NCI-H2196 treated with DMSO at 0.1 percent for 48 hours (cell line): ENCODE data around the gene KCTD16.
A peak's percentile ranks its signal among the peaks of the same experiment; 100 is the strongest.

Experiments
- DNase-seq: peaks from one replicate; lab custom pipeline; 2025; ENCODE audit not compliant: unreplicated experiment; lab: John Stamatoyannopoulos, UW

The KCTD16 gene

GRCh38 chr5:144451187-144451973, 280.7 kb downstream of the KCTD16 start:
- DNase-seq = no peak

- DNase-seq = peak; percentile 8
These were observed 283.1 kb downstream of the KCTD16 start for GRCh38 chr5:144453753-144454152.

GRCh38 chr5:144457160-144457559, 286.5 kb downstream of the KCTD16 start:
- DNase-seq = no peak

- DNase-seq = no peak
These were observed 287.5 kb downstream of the KCTD16 start for GRCh38 chr5:144458216-144458615.

- no peak for DNase-seq
These were observed 289.9 kb downstream of the KCTD16 start for GRCh38 chr5:144460600-144460999.

- DNase-seq = no peak
These were observed 291.9 kb downstream of the KCTD16 start for GRCh38 chr5:144462577-144462976.

- no peak for DNase-seq
These were observed 293.0 kb downstream of the KCTD16 start for GRCh38 chr5:144463481-144464223.

GRCh38 chr5:144464306-144464705, 293.6 kb downstream of the KCTD16 start:
- DNase-seq = no peak

GRCh38 chr5:144465441-144465840, 294.8 kb downstream of the KCTD16 start:
- DNase-seq = peak; percentile 33

- DNase-seq = no peak
These were observed 297.1 kb downstream of the KCTD16 start for GRCh38 chr5:144467792-144468191.

GRCh38 chr5:144468571-144468970, 297.9 kb downstream of the KCTD16 start:
- DNase-seq = no peak

- DNase-seq = no peak
These were observed 298.4 kb downstream of the KCTD16 start for GRCh38 chr5:144469106-144469505.

- DNase-seq = no peak
These were observed 301.5 kb downstream of the KCTD16 start for GRCh38 chr5:144472221-144472620.

GRCh38 chr5:144473650-144474049, 303.0 kb downstream of the KCTD16 start:
- no peak for DNase-seq

GRCh38 chr5:144478565-144478964, 307.9 kb downstream of the KCTD16 start:
- DNase-seq = no peak

- no peak for DNase-seq
These were observed 311.2 kb downstream of the KCTD16 start for GRCh38 chr5:144481861-144482260.

GRCh38 chr5:144484124-144484897, 313.6 kb downstream of the KCTD16 start:
- no peak for DNase-seq

GRCh38 chr5:144485540-144485939, 314.9 kb downstream of the KCTD16 start:
- DNase-seq = no peak

- DNase-seq = no peak
These were observed 316.5 kb downstream of the KCTD16 start for GRCh38 chr5:144487207-144487606.

GRCh38 chr5:144487761-144488160, 317.1 kb downstream of the KCTD16 start:
- DNase-seq = no peak

- DNase-seq = no peak
These were observed 332.4 kb downstream of the KCTD16 start for GRCh38 chr5:144503123-144503522.
